Astrocyte of the spinal cord (primary cell): ENCODE measurements around the gene MDFIC.

Experiments used
- DNase-seq: peaks from one replicate; pipeline ENCODE4 v3.0.0; 2011; ENCODE audit warnings: low read depth, low spot score
- H3K4me3 ChIP-seq: 2 replicates; pipeline ENCODE4 v1.5.1; 2011; ENCODE audit warnings: low read depth, mild to moderate bottlenecking, low read length, moderate library complexity
- in situ Hi-C: cut with HindIII; loops from 2 replicates; pipeline ENCODE4 v1.10.0; 2017; ENCODE audit warnings: low sequenced_read_pairs
- TF ChIP-seq, protein P1 (sequence below): IDR thresholded peaks from 2 replicates; pipeline ENCODE4 v1.5.1; 2012; ENCODE audit warnings: low read depth, mild to moderate bottlenecking, low read length, inconsistent platforms

The MDFIC gene

DNA sequence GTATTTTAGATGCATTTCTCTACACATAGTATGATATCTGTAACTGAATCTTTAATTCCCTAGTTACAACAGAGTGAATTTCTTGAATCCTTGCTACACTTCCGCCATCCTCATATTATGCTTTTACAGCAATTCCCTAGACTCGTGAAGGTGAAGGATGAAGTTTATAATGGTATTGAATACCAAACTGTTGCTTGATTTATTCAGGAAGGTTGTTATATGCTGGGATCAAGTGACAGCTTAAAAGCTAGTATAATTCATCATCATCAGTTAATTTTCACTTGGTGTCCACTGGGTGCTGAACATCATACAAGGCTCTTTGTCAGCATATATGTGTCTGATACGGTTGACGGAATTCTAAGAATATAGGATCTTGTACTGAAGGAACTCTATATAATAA is 47.2 kb downstream of the MDFIC start:
- DNase-seq, result no peak
- TF ChIP-seq, protein P1, sequence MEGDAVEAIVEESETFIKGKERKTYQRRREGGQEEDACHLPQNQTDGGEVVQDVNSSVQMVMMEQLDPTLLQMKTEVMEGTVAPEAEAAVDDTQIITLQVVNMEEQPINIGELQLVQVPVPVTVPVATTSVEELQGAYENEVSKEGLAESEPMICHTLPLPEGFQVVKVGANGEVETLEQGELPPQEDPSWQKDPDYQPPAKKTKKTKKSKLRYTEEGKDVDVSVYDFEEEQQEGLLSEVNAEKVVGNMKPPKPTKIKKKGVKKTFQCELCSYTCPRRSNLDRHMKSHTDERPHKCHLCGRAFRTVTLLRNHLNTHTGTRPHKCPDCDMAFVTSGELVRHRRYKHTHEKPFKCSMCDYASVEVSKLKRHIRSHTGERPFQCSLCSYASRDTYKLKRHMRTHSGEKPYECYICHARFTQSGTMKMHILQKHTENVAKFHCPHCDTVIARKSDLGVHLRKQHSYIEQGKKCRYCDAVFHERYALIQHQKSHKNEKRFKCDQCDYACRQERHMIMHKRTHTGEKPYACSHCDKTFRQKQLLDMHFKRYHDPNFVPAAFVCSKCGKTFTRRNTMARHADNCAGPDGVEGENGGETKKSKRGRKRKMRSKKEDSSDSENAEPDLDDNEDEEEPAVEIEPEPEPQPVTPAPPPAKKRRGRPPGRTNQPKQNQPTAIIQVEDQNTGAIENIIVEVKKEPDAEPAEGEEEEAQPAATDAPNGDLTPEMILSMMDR, result no peak
- in situ Hi-C loops, result no loop called here
- H3K4me3 ChIP-seq, result no peak overlapping the region

DNA sequence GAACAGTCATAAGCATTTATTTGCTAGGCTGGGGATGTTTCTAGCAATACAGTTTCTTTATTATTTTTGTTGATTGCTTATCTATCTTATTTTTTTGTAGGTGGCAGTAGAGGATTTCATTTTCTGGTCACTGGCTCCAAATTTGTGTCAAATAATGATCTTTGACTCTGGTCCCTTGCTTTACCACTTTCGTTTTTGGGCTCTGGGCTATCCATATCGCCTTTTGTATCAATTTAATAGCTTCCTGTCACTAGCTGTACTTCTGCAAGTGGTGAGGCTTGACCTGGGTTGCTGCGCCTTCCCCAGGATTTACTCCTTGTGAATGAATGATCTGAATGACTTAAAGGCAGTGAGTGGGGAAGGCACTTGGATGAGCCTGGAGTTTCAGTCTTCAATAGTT is 48.4 kb downstream of the MDFIC start:
- no peak overlapping the region for H3K4me3 ChIP-seq
- in situ Hi-C loops, result no loop called here
- no peak for DNase-seq
- TF ChIP-seq, protein P1, result no peak

DNA sequence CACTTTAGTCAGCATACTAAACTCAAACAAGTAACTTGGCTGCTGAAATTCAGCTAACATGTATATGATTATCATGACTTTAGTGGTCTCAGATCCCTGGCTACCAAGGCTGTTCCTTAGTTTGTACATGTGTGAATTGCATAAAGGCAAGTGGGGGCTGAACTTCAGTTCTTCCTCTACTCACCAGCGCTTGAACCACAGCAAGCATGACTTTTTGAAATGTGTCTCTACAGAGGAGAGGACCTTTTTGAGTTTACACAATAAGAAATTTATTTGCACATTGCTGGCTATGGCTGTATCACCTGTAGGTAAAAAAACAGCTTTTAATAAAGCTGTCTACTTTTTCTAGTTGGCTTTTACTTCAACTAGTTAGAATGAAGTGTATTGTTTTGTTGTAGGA is 48.8 kb downstream of the MDFIC start:
- in situ Hi-C loops, result no loop called here
- H3K4me3 ChIP-seq, result no peak overlapping the region
- TF ChIP-seq, protein P1, result no peak
- DNase-seq, result no peak

DNA sequence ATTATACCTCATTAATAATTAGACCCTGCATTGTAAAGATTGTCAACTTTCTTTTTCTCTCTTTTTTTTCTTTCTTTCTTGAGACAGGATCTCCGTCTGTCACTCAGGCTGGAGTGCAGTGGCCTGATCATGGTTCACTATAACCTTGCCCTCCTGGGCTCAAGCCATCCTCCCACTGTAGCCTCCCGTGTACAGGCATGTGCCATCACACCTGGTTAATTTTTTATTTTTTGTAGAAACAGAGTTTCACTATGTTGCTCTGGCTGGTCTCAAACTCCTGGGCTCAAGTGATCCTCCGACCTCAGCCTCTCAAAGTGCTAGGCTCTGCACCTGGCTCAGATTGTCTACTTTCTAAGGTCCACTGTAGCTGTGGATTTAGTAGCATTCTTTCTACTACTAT is 50.7 kb downstream of the MDFIC start:
- DNase-seq, result no peak
- in situ Hi-C loops, result no loop called here
- TF ChIP-seq, protein P1, result no peak
- no peak overlapping the region for H3K4me3 ChIP-seq

DNA sequence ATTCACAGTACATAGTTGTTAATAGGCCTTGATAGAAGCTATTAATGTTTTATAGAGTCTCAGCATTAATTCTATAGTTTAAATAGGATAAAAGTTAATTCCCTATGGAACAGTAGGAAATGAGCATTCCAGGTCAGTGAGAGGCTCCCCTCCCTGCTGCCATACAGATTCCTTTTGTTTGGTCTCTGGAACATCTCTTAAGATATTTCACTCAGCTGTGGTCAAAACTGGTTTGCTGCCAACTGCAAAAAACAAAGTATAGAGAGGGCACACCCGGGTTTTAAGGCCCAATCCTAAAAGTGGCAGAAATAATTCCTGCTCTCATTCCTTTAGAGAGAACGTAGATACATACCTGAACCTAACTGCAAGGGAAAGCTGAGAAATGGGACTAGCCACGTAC is 51.3 kb downstream of the MDFIC start:
- H3K4me3 ChIP-seq, result no peak overlapping the region
- in situ Hi-C loops, result no loop called here
- peak; percentile 66 for DNase-seq
- TF ChIP-seq, protein P1, result no peak

DNA sequence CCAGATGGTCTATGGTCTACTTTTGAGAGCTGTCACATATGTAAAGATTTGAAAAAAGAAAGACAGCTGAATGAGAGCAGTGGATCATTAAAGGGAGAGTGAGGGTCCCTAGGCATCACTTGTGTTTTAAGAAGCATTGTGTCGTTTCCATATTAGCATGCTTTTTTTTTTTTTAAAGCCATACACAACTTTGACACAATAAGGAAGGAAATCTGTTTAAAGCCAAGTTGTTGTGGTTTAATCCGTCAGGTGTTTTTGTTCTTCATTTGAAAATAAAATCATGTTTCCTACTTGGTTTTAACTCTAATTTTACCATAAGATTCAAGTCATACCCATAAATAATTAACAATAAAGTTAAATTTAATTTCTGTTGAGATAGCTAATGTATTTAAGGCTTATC is 53.5 kb downstream of the MDFIC start:
- in situ Hi-C loops, result no loop called here
- DNase-seq, result no peak
- TF ChIP-seq, protein P1, result no peak
- no peak overlapping the region for H3K4me3 ChIP-seq

DNA sequence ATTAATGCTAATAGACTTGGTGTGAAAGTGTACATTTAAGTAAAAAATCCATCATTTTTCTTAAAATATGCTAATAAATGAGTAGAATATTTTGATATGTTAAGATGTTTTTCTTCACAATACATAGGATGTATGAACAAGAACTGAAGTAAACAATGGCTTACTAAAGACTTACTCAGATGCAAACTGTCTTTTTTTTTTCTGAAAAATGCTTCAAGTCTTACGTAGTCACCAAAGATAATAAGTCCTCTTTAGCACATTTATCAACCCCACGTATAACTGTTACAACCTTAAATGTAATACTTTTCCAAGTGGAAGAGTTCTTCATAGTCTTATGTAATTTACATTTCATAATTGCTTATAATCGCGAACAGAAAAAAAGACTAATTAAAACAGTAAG is 54.8 kb downstream of the MDFIC start:
- in situ Hi-C loops, result no loop called here
- no peak for DNase-seq
- TF ChIP-seq, protein P1, result no peak
- no peak overlapping the region for H3K4me3 ChIP-seq
